Fibroblast of lung (primary cell): ENCODE data around the gene TMEM163.

Source experiments
- CTCF ChIP-seq, 2 donors: IDR thresholded peaks in 1 of 2; conservative IDR thresholded peaks in 1 of 2; 1 replicate in 1 of 2; 2 replicates in 1 of 2; pipeline ENCODE4 v1.5.1; 2011 to 2012; ENCODE audit warnings: low read length in 2 of 2, control low read depth in 1 of 2, inconsistent platforms in 1 of 2, low read depth in 1 of 2, mild to moderate bottlenecking in 1 of 2
- EZH2 ChIP-seq: IDR thresholded peaks from 2 replicates; pipeline ENCODE4 v1.5.1; 2012; ENCODE audit warnings: low read length, control low read depth, mild to moderate bottlenecking; ENCODE audit errors: missing control alignments

GRCh38 chr2:134726645-134727044 lies 7.8 kb upstream of the TMEM163 start:
- TF ChIP-seq CTCF (conservative IDR thresholded peaks at IDR 0.05 in 1 of 2, IDR thresholded peaks at IDR 0.05 in 1 of 2; ENCODE audit: low read depth in 1 of 2, low read length in 2 of 2) (no peak), EZH2 (no peak)
